Measurements from ENCODE around the gene NUP155.
"Not testable (repeated sequence)": the region's sequence is repeated elsewhere in the genome, so short reads cannot be mapped to it uniquely, and the experiment has no call there.

Gene NUP155

DNA sequence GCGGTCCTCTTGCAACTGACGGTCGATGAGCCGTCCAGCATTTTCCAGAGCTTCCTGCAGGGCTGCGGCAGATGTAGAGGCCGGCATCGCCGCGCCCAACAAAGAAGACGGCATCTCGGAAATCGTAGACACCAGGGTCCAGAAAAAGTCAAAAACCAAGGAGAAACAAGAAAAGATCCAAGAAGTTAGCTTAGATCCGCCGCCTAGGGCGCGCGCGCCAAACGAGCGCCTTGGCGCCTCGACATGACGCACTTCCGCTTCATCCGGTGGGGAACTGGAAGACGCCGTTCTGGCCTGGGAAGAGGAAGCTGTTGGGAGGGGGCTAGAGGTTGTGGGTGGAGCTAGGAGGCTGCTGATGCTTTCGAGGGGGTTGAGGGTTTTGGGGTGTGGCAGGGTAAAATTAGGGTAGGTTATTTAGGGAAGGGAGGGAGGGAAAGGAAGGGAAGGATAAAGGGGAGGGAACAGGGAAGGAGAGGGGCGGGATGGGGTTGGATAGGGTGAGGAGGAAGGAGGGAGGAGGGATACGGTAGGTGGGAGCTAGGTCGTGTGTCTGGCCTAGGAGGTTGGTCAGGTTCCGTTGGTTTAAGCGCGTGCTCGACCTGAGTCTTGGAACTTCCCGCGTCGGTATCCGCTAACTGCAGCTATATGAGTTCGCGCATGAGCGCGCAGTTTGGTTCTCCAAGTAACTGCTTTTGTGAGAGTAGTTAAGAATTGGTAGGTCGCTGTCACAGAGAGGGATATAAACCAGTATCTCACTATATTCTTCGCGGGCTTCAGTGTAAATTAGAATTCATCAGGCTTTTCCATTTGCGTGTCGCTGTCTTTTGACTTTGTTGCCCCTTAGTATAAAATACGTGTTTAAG is at the start of gene NUP155:
NUP155 (minus strand) TSS at position 243 of the 863 bp plus-strand sequence; CDS start at position 114, 129 bp downstream.
- TF ChIP-seq, protein P1, sequence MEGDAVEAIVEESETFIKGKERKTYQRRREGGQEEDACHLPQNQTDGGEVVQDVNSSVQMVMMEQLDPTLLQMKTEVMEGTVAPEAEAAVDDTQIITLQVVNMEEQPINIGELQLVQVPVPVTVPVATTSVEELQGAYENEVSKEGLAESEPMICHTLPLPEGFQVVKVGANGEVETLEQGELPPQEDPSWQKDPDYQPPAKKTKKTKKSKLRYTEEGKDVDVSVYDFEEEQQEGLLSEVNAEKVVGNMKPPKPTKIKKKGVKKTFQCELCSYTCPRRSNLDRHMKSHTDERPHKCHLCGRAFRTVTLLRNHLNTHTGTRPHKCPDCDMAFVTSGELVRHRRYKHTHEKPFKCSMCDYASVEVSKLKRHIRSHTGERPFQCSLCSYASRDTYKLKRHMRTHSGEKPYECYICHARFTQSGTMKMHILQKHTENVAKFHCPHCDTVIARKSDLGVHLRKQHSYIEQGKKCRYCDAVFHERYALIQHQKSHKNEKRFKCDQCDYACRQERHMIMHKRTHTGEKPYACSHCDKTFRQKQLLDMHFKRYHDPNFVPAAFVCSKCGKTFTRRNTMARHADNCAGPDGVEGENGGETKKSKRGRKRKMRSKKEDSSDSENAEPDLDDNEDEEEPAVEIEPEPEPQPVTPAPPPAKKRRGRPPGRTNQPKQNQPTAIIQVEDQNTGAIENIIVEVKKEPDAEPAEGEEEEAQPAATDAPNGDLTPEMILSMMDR (conservative IDR thresholded peaks at IDR 0.05; ENCODE audit: low read depth, low read length) = no peak
- DNase-seq (ENCODE audit: low read depth) = peak; percentile 84
- peak within 1 kb of the TSS; percentile 100 for H3K4me3 ChIP-seq (ENCODE audit: low read length)

DNA sequence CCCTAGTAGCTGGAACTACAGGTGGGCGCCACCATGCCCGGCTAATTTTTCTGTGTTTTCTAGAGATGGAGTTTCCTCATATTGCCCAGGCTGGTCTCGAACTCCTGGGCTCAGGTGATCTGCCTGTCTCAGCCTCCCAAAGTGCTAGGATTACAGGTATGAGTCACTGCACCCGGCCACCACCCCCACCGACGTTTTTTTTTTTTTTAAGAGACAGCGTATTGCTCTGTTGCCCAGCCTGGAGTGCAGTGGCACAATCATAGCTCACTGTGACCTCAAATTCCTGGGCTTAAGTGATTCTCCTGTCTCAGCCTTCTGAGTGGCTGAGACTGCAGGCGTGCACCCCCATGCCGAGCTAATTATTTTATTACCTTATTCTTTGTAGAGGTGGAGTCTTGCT is 46.4 kb upstream of the NUP155 start:
- DNase-seq (ENCODE audit: low read depth) = no peak
- TF ChIP-seq, protein P1 (conservative IDR thresholded peaks at IDR 0.05; ENCODE audit: low read depth, low read length) = no peak
- H3K4me3 ChIP-seq (ENCODE audit: low read length) = no peak overlapping the region

- DNase-seq (ENCODE audit: low read depth); H3K4me3 ChIP-seq (ENCODE audit: low read length): not testable (repeated sequence)
Observed at GRCh38 chr5:37415456-37415855, 44.5 kb upstream of the NUP155 start.

- H3K4me3 ChIP-seq (ENCODE audit: low read length) = no peak overlapping the region
- no peak for DNase-seq (ENCODE audit: low read depth)
- TF ChIP-seq, protein P1 (conservative IDR thresholded peaks at IDR 0.05; ENCODE audit: low read depth, low read length) = no peak
Observed at GRCh38 chr5:37412515-37412914, 41.6 kb upstream of the NUP155 start.

DNA sequence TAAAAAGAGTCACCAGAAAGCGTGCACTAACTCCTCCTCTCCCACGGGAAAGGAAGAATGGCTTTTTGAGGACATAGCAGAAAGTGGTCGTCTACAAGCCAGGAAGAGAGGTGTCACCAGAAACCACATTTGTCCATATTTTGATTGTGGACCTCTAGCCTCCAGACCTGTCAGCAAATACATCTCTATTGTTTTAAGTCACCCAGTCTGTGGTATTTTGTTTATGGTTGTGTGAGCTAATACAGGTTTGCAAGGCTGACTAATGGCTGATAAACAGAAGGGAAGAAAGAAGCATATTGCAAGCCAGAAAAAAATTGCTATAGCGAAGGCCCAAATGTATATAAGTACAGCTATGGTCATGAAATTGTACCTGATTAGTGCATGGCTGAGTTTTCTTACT is 29.6 kb upstream of the NUP155 start:
- H3K4me3 ChIP-seq (ENCODE audit: low read length) = no peak overlapping the region
- TF ChIP-seq, protein P1 (conservative IDR thresholded peaks at IDR 0.05; ENCODE audit: low read depth, low read length) = no peak
- DNase-seq (ENCODE audit: low read depth) = no peak

DNA sequence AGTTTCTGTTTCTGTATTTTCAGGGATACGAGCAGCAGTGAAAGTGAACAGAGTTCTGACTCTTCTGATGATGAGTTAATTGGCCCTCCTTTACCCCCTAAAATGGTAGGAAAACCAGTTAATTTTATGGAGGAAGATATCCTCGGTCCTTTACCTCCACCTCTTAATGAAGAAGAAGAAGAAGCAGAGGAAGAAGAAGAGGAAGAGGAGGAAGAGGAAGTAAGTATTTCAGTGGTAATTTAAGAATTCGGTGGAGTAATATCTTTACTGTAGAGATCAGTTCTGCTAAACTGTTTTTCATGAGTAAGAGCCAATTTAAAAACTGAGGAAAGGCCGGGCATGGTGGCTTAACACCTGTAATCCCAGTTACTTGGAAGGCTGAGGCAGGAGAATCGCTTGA is 25.4 kb upstream of the NUP155 start:
- DNase-seq (ENCODE audit: low read depth) = no peak
- TF ChIP-seq, protein P1 (conservative IDR thresholded peaks at IDR 0.05; ENCODE audit: low read depth, low read length) = no peak
- no peak overlapping the region for H3K4me3 ChIP-seq (ENCODE audit: low read length)

- H3K4me3 ChIP-seq (ENCODE audit: low read length) = no peak overlapping the region
- TF ChIP-seq, protein P1 (conservative IDR thresholded peaks at IDR 0.05; ENCODE audit: low read depth, low read length) = no peak
- no peak for DNase-seq (ENCODE audit: low read depth)
Observed at GRCh38 chr5:37391591-37391990, 20.7 kb upstream of the NUP155 start.
